T-cell (primary cell): ENCODE results near the gene GPRIN1. TPM values are rescaled to one million over a fixed set of nuclear protein-coding genes. Genes with fewer than 3 reads are reported as not detected.

Source experiments
- ATAC-seq, 4 experiments: fragments of 200-7000 bp in 3 of 4; fragments of 150-1000 bp in 1 of 4; cut with Tn5 transposase; replicated peaks in 1 of 4; 1 replicate in 3 of 4; 2 replicates in 1 of 4; pipeline ENCODE4 v1.10.0; 2021; ENCODE audit warnings: moderate library complexity in 3 of 4, mild to moderate bottlenecking in 2 of 4, moderate number of reproducible peaks in 1 of 4
- CTCF ChIA-PET, 2 donors: fragments of 300-600 bp; sonication (Branson Sonifier 250); formaldehyde crosslinking; loops; one replicate each; lab custom pipeline; 2022; ENCODE audit warnings: antibody characterized with exemption in 2 of 2; lab: Charles Lee
- POLR2A ChIA-PET, 2 donors: fragments of 300-600 bp; sonication (Branson Sonifier 250); formaldehyde crosslinking; loops; one replicate each; lab custom pipeline; 2022; ENCODE audit warnings: antibody characterized with exemption in 2 of 2; lab: Charles Lee
- DNase-seq, 35 experiments: peaks; one replicate each; pipeline versions ENCODE4 v3.0.0 to v3.0.0-alpha.2; 2013 to 2023
- H3K27ac ChIP-seq: one replicate; pipeline ENCODE4 v1.5.1; 2013; ENCODE audit warnings: low read length
- H3K27me3 ChIP-seq, 2 experiments: replicated peaks in 1 of 2; 1 replicate in 1 of 2; 2 replicates in 1 of 2; pipeline versions ENCODE4 v1.6.1 to v1.7.0; 2013; ENCODE audit warnings: low read length in 1 of 2, mixed read lengths in 1 of 2; ENCODE audit not compliant: control insufficient read depth in 2 of 2, insufficient read depth in 2 of 2; ENCODE audit errors: extremely low read depth in 1 of 2
- H3K36me3 ChIP-seq, 2 donors: 1 replicate in 1 of 2; 2 replicates in 1 of 2; pipeline versions ENCODE4 v1.6.1 to v1.7.0; 2013; ENCODE audit warnings: low read length in 1 of 2; ENCODE audit not compliant: control insufficient read depth in 2 of 2, insufficient read depth in 1 of 2; ENCODE audit errors: extremely low read depth in 1 of 2
- H3K4me1 ChIP-seq, 2 experiments: 1 replicate in 1 of 2; 2 replicates in 1 of 2; pipeline versions ENCODE4 v1.6.1 to v1.7.0; 2013; ENCODE audit warnings: low read length in 2 of 2, mixed read lengths in 1 of 2; ENCODE audit not compliant: insufficient read depth in 2 of 2, control insufficient read depth in 1 of 2; ENCODE audit errors: extremely low read depth in 1 of 2
- H3K4me3 ChIP-seq, 2 donors: 1 replicate in 1 of 2; 2 replicates in 1 of 2; pipeline versions ENCODE4 v1.5.1 to v1.7.0; 2013; ENCODE audit warnings: mild to moderate bottlenecking in 2 of 2, low read length in 1 of 2, moderate library complexity in 1 of 2; ENCODE audit not compliant: control insufficient read depth in 1 of 2; ENCODE audit errors: extremely low read depth in 1 of 2
- H3K9me3 ChIP-seq: 2 replicates; pipeline ENCODE4 v1.7.0; 2013
- H3K27ac Mint-ChIP-seq, 2 donors: one replicate each; pipeline ENCODE4 v1.8.0; 2020 to 2021; ENCODE audit warnings: mild to moderate bottlenecking in 2 of 2, mixed read lengths in 2 of 2
- H3K27me3 Mint-ChIP-seq, 2 donors: one replicate each; pipeline ENCODE4 v1.8.0; 2021 to 2022; ENCODE audit warnings: mixed read lengths in 2 of 2
- H3K36me3 Mint-ChIP-seq: one replicate; pipeline ENCODE4 v1.8.0; 2021; ENCODE audit warnings: mixed read lengths
- H3K4me1 Mint-ChIP-seq, 3 donors: one replicate each; pipeline ENCODE4 v1.8.0; 2020 to 2022; ENCODE audit warnings: mixed read lengths in 3 of 3, mild to moderate bottlenecking in 1 of 3
- H3K4me3 Mint-ChIP-seq, 3 donors: one replicate each; pipeline ENCODE4 v1.8.0; 2020 to 2022; ENCODE audit warnings: mild to moderate bottlenecking in 3 of 3, mixed read lengths in 3 of 3, moderate library complexity in 3 of 3
- H3K9me3 Mint-ChIP-seq, 3 donors: one replicate each; pipeline ENCODE4 v1.8.0; 2020 to 2022; ENCODE audit warnings: mixed read lengths in 3 of 3
- whole genome bisulfite sequencing: methylation state at CpG from one replicate; pipeline ENCODE4 v1.1.5; 2013; ENCODE audit warnings: missing lambda C conversion rate; ENCODE audit not compliant: insufficient coverage; 5-methylcytosine and 5-hydroxymethylcytosine counted together
- total RNA-seq, 35 experiments: library from RNA in 6 of 35; stranded (reverse) in 6 of 35; fragments of 120-200 nt in 1 of 35; gene quantifications; one replicate each; pipeline versions ENCODE4 v1.2.1 to v1.2.4 and lab custom pipeline; 2013 to 2026

Gene GPRIN1
- total RNA-seq, 5 donors from 2014 or later (not counting 1 experiment from before 2014, with no cell fraction given): 0.33 to 1.2 (median 0.64) TPM

GRCh38 chr5:176639208-176639607 is 29.3 kb upstream of the GPRIN1 start:
- peaks cover 24 to 29% of the 10 kb centered on the region in 2 donors for H3K27me3 Mint-ChIP-seq

GRCh38 chr5:176638437-176638836 is 28.5 kb upstream of the GPRIN1 start:
- H3K4me1 Mint-ChIP-seq: peaks cover 0 to 7% (median 3%) of the 10 kb centered on the region in 3 donors
- Histone ChIP-seq H3K4me1 (no peaks in the 10 kb centered on the region), H3K9me3 (no peaks in the 10 kb centered on the region), H3K27ac (no peak overlapping the region), H3K4me3 (no peak overlapping the region), H3K27me3 (peaks cover 0 to 35% of the 10 kb centered on the region in 2 experiments), H3K36me3 (no peaks in the 10 kb centered on the region)
- no peak for DNase-seq
- H3K27me3 Mint-ChIP-seq: peaks cover 32 to 37% of the 10 kb centered on the region in 2 donors
- no peak for ATAC-seq
- WGBS: 92% methylated on average over 2 of the region's 3 CpGs
- H3K4me3 Mint-ChIP-seq: no peak overlapping the region
- no peak overlapping the region for H3K27ac Mint-ChIP-seq
- no peaks in the 10 kb centered on the region for H3K9me3 Mint-ChIP-seq
- no peaks in the 10 kb centered on the region for H3K36me3 Mint-ChIP-seq
- CTCF ChIA-PET: no interaction called here
- POLR2A ChIA-PET: no interaction called here

More at GRCh38 chr5:176639208-176639607, 29.3 kb upstream of the GPRIN1 start:
- WGBS: 55% methylated on average over 1 of the region's 4 CpGs
- DNase-seq: no peak
- no peak overlapping the region for H3K4me3 Mint-ChIP-seq
- no peak for ATAC-seq
- ChIA-PET CTCF (no interaction called here), POLR2A (no interaction called here)
- no peaks in the 10 kb centered on the region for H3K9me3 Mint-ChIP-seq
- no peaks in the 10 kb centered on the region for H3K9me3 ChIP-seq
- no peaks in the 10 kb centered on the region for H3K4me1 Mint-ChIP-seq
- H3K27ac ChIP-seq: no peak overlapping the region
- peaks cover 0 to 29% of the 10 kb centered on the region in 2 experiments for H3K27me3 ChIP-seq
- no peak overlapping the region for H3K27ac Mint-ChIP-seq
- H3K4me3 ChIP-seq: no peak overlapping the region
- H3K36me3 Mint-ChIP-seq: no peaks in the 10 kb centered on the region
- no peaks in the 10 kb centered on the region for H3K4me1 ChIP-seq
- no peaks in the 10 kb centered on the region for H3K36me3 ChIP-seq

GRCh38 chr5:176637556-176637955 is 27.6 kb upstream of the GPRIN1 start:
- H3K4me3 Mint-ChIP-seq: no peak overlapping the region
- no peak overlapping the region for H3K27ac Mint-ChIP-seq
- no peak overlapping the region for H3K4me3 ChIP-seq
- no peaks in the 10 kb centered on the region for H3K4me1 ChIP-seq
- no peaks in the 10 kb centered on the region for H3K36me3 Mint-ChIP-seq
- ChIA-PET CTCF (no interaction called here), POLR2A (no interaction called here)
- no peak for ATAC-seq
- H3K27me3 Mint-ChIP-seq: peaks cover 38 to 40% of the 10 kb centered on the region in 2 donors
- no peak for DNase-seq
- H3K9me3 Mint-ChIP-seq: no peaks in the 10 kb centered on the region
- peaks cover 0 to 44% of the 10 kb centered on the region in 2 experiments for H3K27me3 ChIP-seq
- H3K4me1 Mint-ChIP-seq: peaks cover 0 to 7% (median 3%) of the 10 kb centered on the region in 3 donors
- H3K9me3 ChIP-seq: no peaks in the 10 kb centered on the region
- WGBS: 79% methylated on average over 3 of the region's 4 CpGs
- H3K36me3 ChIP-seq: no peaks in the 10 kb centered on the region
- H3K27ac ChIP-seq: no peak overlapping the region

DNA sequence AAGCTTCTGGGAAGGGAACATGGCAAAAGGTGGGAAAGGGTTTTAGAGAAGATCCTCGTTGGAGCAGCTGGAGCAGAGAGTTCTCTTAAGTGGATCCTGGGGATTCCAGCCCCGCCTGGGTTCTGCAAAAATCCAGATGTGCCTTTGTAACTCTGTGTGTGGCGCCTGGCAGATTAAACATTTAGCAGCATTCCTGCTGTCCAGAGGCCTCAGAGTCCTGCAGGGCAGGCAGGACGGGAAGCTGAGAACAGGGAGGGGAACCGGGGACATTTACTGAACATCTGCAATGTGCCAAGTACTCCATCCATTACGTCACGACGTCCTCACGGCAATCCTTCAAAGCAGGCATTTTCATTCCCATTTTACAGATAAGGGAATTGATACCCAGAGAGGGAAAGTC is 26.5 kb upstream of the GPRIN1 start:
- H3K27me3 ChIP-seq: peaks cover 0 to 52% of the 10 kb centered on the region in 2 experiments
- H3K9me3 ChIP-seq: no peaks in the 10 kb centered on the region
- Mint-ChIP-seq H3K4me1 (peaks cover 0 to 7% (median 3%) of the 10 kb centered on the region in 3 donors), H3K27me3 (peaks cover 41 to 49% of the 10 kb centered on the region in 2 donors), H3K4me3 (no peak overlapping the region), H3K36me3 (no peaks in the 10 kb centered on the region), H3K27ac (no peak overlapping the region), H3K9me3 (no peaks in the 10 kb centered on the region)
- POLR2A ChIA-PET: no interaction called here
- no peaks in the 10 kb centered on the region for H3K4me1 ChIP-seq
- no peak overlapping the region for H3K4me3 ChIP-seq
- H3K36me3 ChIP-seq: no peaks in the 10 kb centered on the region
- ATAC-seq (no peak), DNase-seq (no peak)
- no peak overlapping the region for H3K27ac ChIP-seq
- 69% methylated on average over 5 of the region's 9 CpGs for WGBS
- CTCF ChIA-PET: no interaction called here

DNA sequence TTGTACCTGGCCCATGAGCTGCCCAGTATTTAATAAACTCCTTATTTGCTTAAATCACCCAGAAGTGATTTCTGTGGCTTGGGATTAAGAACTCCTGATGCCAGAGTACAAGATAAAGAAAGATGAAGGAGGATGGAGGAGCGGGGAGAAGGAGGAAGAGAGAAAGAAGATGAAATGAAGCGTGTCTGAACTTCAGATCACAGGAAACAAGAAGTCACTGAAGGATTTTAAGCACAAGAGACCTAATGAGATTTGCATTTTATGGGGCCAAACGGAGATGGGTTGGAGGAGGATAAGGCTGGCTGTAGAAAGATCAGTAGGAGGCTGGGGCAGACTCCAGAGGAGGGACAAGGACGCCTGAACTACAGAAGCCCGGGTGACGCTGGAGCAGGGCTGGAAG is 23.6 kb upstream of the GPRIN1 start:
- Histone ChIP-seq H3K4me3 (no peak overlapping the region), H3K9me3 (no peaks in the 10 kb centered on the region), H3K36me3 (no peaks in the 10 kb centered on the region), H3K27ac (no peak overlapping the region), H3K4me1 (peaks cover 2 to 17% of the 10 kb centered on the region in 2 experiments), H3K27me3 (peaks cover 10 to 79% of the 10 kb centered on the region in 2 experiments)
- POLR2A ChIA-PET: no interaction called here
- 12% methylated on average over 6 of the region's 6 CpGs for WGBS
- Mint-ChIP-seq H3K4me3 (no peak overlapping the region), H3K27ac (no peak overlapping the region), H3K9me3 (no peaks in the 10 kb centered on the region), H3K36me3 (no peaks in the 10 kb centered on the region), H3K4me1 (peaks cover 6 to 21% (median 13%) of the 10 kb centered on the region in 3 donors), H3K27me3 (peaks cover 52 to 71% of the 10 kb centered on the region in 2 donors)
- ATAC-seq: no peak
- CTCF ChIA-PET: no interaction called here
- no peak for DNase-seq

GRCh38 chr5:176632745-176633144 is 22.8 kb upstream of the GPRIN1 start:
- no peak overlapping the region for H3K27ac ChIP-seq
- ATAC-seq: no peak
- Mint-ChIP-seq H3K4me3 (no peak overlapping the region), H3K36me3 (no peaks in the 10 kb centered on the region), H3K9me3 (no peaks in the 10 kb centered on the region), H3K27me3 (peaks cover 55 to 80% of the 10 kb centered on the region in 2 donors), H3K4me1 (peaks cover 6 to 27% (median 13%) of the 10 kb centered on the region in 3 donors), H3K27ac (no peak overlapping the region)
- H3K4me3 ChIP-seq: no peak overlapping the region
- ChIA-PET POLR2A (no interaction called here), CTCF (no interaction called here)
- H3K36me3 ChIP-seq: no peaks in the 10 kb centered on the region
- H3K27me3 ChIP-seq: peaks cover 11 to 87% of the 10 kb centered on the region in 2 experiments
- H3K4me1 ChIP-seq: peaks cover 2 to 17% of the 10 kb centered on the region in 2 experiments
- DNase-seq: no peak
- no peaks in the 10 kb centered on the region for H3K9me3 ChIP-seq
- 89% methylated on average over 2 of the region's 2 CpGs for WGBS
